ENCODE data around the gene DHX16.

Gene DHX16

DNA sequence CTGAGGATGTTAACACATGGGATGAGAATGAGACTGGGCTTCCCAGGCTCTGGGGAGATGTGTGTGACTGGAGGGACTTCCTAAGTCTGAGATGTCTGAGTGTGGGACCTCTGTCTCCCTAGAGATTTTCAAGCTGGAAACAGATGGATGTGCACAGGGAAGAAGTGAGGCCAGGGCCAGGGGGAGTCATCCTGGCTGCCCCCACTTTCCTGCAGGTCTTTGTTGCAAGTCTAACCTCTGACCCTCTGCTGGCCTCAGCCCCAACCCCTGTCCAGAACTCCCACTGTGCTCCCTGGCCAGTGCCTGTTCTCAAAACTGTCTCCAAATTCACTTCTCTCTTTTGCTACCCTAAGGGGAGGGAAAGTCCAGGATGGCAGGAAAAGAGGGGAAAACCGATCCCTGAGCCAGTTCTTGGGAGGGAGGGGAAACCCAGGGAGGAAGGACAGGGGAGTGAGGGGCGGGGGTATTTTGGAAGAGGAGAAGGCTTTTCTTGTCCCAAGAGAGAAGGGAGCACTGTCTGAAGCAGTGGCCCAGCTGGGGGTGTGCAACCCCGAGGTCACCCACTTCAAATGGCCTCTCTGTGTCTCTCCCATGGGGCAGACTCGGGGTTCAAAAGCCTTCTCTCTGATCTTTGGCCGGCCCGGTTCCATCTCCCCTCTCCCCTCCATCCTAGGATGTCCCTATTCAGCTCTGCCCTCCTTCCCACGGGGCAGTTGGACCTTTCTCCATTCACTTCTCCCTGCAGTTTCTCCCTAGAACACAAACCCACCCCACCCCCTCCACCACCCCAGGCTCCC is 10.6 kb upstream of the DHX16 start:
- Histone ChIP-seq H3K27ac (ENCODE audit: low read length) (peak overlapping the region; percentile 90), H3K79me2 (ENCODE audit: low read length) (peaks cover 65% of the 10 kb centered on the region)

GRCh38 chr6:30682143-30683117 is 9.6 kb upstream of the DHX16 start:
- no peak for TF ChIP-seq EZH2phosphoT487 (IDR thresholded peaks at IDR 0.05; ENCODE audit: low read depth)
- TF ChIP-seq CTCF (IDR thresholded peaks at IDR 0.05; ENCODE audit: low read depth, low read length) = no peak
- no peak overlapping the region for H2AFZ ChIP-seq (ENCODE audit: low read depth, low read length)
- H4K20me1 ChIP-seq (ENCODE audit: insufficient read depth, low read length) = peaks cover 10% of the 10 kb centered on the region; the same call in 1 of the 2 replicates
- H3K79me2 ChIP-seq (ENCODE audit: low read length) = peaks cover 65% of the 10 kb centered on the region
- H3K36me3 ChIP-seq (replicated peaks; ENCODE audit: low read depth, low read length) = peaks cover 3% of the 10 kb centered on the region
- peak overlapping the region; percentile 90 for H3K4me3 ChIP-seq (ENCODE audit: low read length)
- H3K27me3 ChIP-seq (ENCODE audit: low read depth, low read length) = no peaks in the 10 kb centered on the region
- peak overlapping the region; percentile 90 for H3K27ac ChIP-seq (ENCODE audit: low read length)
- peak overlapping the region; percentile 100 for H3K4me2 ChIP-seq (ENCODE audit: low read length)
- no peaks in the 10 kb centered on the region for H3K9me3 ChIP-seq (ENCODE audit: insufficient read depth, low read length)
- H3K4me1 ChIP-seq (ENCODE audit: low read length) = peaks cover 34% of the 10 kb centered on the region
- peak overlapping the region; percentile 93 for H3K9ac ChIP-seq (ENCODE audit: low read length)

More for the DNA sequence above, 10.6 kb upstream of the DHX16 start:
- Histone ChIP-seq H3K9me3 (ENCODE audit: insufficient read depth, low read length) (no peaks in the 10 kb centered on the region), H3K4me3 (ENCODE audit: low read length) (peak overlapping the region; percentile 90), H3K9ac (ENCODE audit: low read length) (peak overlapping the region; percentile 93), H4K20me1 (ENCODE audit: insufficient read depth, low read length) (peaks cover 10% of the 10 kb centered on the region; the same call in 1 of the 2 replicates), H3K4me1 (ENCODE audit: low read length) (peaks cover 43% of the 10 kb centered on the region), H3K36me3 (replicated peaks; ENCODE audit: low read depth, low read length) (peaks cover 3% of the 10 kb centered on the region), H3K27me3 (ENCODE audit: low read depth, low read length) (no peaks in the 10 kb centered on the region), H2AFZ (ENCODE audit: low read depth, low read length) (no peak overlapping the region), H3K4me2 (ENCODE audit: low read length) (peak overlapping the region; percentile 100)
- TF ChIP-seq CTCF (IDR thresholded peaks at IDR 0.05; ENCODE audit: low read depth, low read length) (no peak), EZH2phosphoT487 (IDR thresholded peaks at IDR 0.05; ENCODE audit: low read depth) (no peak)

GRCh38 chr6:30681766-30682142 is 8.9 kb upstream of the DHX16 start:
- H3K9ac ChIP-seq (ENCODE audit: low read length) = peak overlapping the region; percentile 93
- peak overlapping the region; percentile 100 for H3K4me2 ChIP-seq (ENCODE audit: low read length)
- no peaks in the 10 kb centered on the region for H3K27me3 ChIP-seq (ENCODE audit: low read depth, low read length)
- no peak for TF ChIP-seq CTCF (IDR thresholded peaks at IDR 0.05; ENCODE audit: low read depth, low read length)
- no peak for TF ChIP-seq EZH2phosphoT487 (IDR thresholded peaks at IDR 0.05; ENCODE audit: low read depth)
- peaks cover 6% of the 10 kb centered on the region for H3K36me3 ChIP-seq (replicated peaks; ENCODE audit: low read depth, low read length)
- H3K4me1 ChIP-seq (ENCODE audit: low read length) = peaks cover 33% of the 10 kb centered on the region
- H4K20me1 ChIP-seq (ENCODE audit: insufficient read depth, low read length) = peaks cover 10% of the 10 kb centered on the region; the same call in 1 of the 2 replicates
- peak overlapping the region; percentile 90 for H3K4me3 ChIP-seq (ENCODE audit: low read length)
- peaks cover 65% of the 10 kb centered on the region for H3K79me2 ChIP-seq (ENCODE audit: low read length)
- H3K9me3 ChIP-seq (ENCODE audit: insufficient read depth, low read length) = no peaks in the 10 kb centered on the region
- peak overlapping the region; percentile 90 for H3K27ac ChIP-seq (ENCODE audit: low read length)
- no peak overlapping the region for H2AFZ ChIP-seq (ENCODE audit: low read depth, low read length)
